Measurements from ENCODE around the gene PNPLA8.

GRCh38 chr7:108503112-108504026 lies 22.6 kb downstream of the PNPLA8 start:
- TF ChIP-seq CTCF (IDR thresholded peaks at IDR 0.05) (no peak), POLR2A (IDR thresholded peaks at IDR 0.05) (no peak)
